ENCODE data around the gene CPNE6.

DNA sequence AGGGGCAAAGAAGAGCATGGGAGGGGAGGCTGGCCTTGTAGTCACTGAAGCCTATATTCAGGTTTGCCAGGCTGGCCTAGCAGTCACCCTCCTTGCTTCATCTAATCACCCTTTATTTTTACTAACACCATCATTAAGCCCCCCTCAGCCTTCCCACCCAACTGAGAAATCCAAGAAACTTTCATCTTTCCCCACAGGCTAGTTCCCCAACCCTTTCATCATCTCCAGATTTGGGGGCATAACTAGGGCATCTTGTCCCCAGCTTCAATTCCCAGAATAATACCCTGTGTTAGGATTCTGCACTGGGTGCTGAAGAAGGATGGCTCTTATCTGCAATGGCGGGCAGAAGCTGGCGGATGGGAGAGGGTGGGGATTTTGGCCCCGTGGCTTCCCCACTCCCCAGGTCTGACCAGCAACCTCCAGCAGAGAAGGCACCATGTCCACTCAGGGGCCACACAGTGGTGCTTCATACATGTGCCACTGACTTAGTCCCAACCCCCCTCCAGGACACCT, 29.7 kb downstream of the CPNE6 start:
- TF ChIP-seq, protein P1, sequence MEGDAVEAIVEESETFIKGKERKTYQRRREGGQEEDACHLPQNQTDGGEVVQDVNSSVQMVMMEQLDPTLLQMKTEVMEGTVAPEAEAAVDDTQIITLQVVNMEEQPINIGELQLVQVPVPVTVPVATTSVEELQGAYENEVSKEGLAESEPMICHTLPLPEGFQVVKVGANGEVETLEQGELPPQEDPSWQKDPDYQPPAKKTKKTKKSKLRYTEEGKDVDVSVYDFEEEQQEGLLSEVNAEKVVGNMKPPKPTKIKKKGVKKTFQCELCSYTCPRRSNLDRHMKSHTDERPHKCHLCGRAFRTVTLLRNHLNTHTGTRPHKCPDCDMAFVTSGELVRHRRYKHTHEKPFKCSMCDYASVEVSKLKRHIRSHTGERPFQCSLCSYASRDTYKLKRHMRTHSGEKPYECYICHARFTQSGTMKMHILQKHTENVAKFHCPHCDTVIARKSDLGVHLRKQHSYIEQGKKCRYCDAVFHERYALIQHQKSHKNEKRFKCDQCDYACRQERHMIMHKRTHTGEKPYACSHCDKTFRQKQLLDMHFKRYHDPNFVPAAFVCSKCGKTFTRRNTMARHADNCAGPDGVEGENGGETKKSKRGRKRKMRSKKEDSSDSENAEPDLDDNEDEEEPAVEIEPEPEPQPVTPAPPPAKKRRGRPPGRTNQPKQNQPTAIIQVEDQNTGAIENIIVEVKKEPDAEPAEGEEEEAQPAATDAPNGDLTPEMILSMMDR (IDR thresholded peaks at IDR 0.05; ENCODE audit: low read length): no peak
- no peak for TF ChIP-seq EZH2 (optimal IDR thresholded peaks at IDR 0.05; ENCODE audit: low read depth, low read length)
- no peak for TF ChIP-seq EZH2phosphoT487 (IDR thresholded peaks at IDR 0.05; ENCODE audit: low read length)
